ENCODE measurements around the gene GFAP.

The GFAP gene

DNA sequence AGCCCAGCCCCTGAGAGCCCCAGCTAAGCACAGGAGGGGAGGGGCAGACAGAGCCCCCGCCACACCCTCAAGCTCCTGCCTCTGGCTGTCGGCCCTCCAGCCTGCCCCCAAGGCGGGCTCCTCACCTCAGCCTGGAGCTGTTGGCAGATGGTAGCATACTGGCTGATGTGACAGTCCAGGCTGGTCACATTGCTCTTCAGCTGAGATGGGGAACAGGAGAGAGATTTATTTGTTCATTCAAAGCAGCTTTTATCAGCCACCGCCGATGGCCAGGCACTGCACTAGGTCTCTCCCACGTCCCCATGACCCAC, 17.4 kb upstream of the GFAP start:
- peaks cover 93% of the 10 kb centered on the region for H3K36me3 ChIP-seq
- DNase-seq, result no peak
- peaks cover 6% of the 10 kb centered on the region; the same call in 1 of the 2 replicates for H3K4me1 ChIP-seq
- H3K27me3 ChIP-seq, result no peaks in the 10 kb centered on the region
- H3K4me3 ChIP-seq (ENCODE audit: low read depth, low read length), result no peak overlapping the region
- no peaks in the 10 kb centered on the region for H3K9me3 ChIP-seq
- TF ChIP-seq, protein P1, sequence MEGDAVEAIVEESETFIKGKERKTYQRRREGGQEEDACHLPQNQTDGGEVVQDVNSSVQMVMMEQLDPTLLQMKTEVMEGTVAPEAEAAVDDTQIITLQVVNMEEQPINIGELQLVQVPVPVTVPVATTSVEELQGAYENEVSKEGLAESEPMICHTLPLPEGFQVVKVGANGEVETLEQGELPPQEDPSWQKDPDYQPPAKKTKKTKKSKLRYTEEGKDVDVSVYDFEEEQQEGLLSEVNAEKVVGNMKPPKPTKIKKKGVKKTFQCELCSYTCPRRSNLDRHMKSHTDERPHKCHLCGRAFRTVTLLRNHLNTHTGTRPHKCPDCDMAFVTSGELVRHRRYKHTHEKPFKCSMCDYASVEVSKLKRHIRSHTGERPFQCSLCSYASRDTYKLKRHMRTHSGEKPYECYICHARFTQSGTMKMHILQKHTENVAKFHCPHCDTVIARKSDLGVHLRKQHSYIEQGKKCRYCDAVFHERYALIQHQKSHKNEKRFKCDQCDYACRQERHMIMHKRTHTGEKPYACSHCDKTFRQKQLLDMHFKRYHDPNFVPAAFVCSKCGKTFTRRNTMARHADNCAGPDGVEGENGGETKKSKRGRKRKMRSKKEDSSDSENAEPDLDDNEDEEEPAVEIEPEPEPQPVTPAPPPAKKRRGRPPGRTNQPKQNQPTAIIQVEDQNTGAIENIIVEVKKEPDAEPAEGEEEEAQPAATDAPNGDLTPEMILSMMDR (IDR thresholded peaks at IDR 0.05; ENCODE audit: low read depth, low read length), result no peak

GRCh38 chr17:44932096-44932786, 16.9 kb upstream of the GFAP start:
- TF ChIP-seq, protein P1 (IDR thresholded peaks at IDR 0.05; ENCODE audit: low read depth, low read length), result no peak
- no peak overlapping the region for H3K4me3 ChIP-seq (ENCODE audit: low read depth, low read length)
- H3K27me3 ChIP-seq, result no peaks in the 10 kb centered on the region
- H3K4me1 ChIP-seq, result peaks cover 6% of the 10 kb centered on the region; the same call in 1 of the 2 replicates
- peaks cover 93% of the 10 kb centered on the region for H3K36me3 ChIP-seq
- no peak for DNase-seq
- H3K9me3 ChIP-seq, result no peaks in the 10 kb centered on the region

DNA sequence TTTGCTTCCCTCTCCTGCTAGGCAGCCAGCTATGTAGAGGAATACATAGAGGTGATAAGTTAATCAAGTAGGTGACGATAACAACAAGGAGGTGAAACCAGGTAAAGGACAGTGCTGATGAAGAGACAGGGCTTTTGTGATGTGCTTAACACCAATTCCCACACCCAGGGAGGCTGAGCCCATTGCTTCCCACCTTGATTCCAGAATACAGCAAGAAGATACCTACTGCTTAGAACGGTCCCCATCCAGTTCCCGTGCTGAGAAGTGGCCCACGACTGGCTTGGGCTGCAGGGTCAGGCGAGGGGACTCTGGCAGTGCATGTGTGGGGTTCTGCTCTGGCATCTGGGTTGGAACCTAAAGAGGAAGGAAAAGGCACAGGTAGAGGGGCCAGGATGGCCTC, 16.1 kb upstream of the GFAP start:
- TF ChIP-seq, protein P1 (IDR thresholded peaks at IDR 0.05; ENCODE audit: low read depth, low read length), result no peak

GRCh38 chr17:44930667-44931066, 15.4 kb upstream of the GFAP start:
- DNase-seq, result peak; percentile 33
- TF ChIP-seq, protein P1 (IDR thresholded peaks at IDR 0.05; ENCODE audit: low read depth, low read length), result no peak
- Histone ChIP-seq H3K4me1 (peaks cover 6% of the 10 kb centered on the region; the same call in 1 of the 2 replicates), H3K36me3 (peaks cover 98% of the 10 kb centered on the region), H3K9me3 (no peaks in the 10 kb centered on the region), H3K4me3 (ENCODE audit: low read depth, low read length) (no peak overlapping the region), H3K27me3 (no peaks in the 10 kb centered on the region)

More for the DNA sequence above, 16.1 kb upstream of the GFAP start:
- Histone ChIP-seq H3K4me1 (peaks cover 6% of the 10 kb centered on the region; the same call in 1 of the 2 replicates), H3K36me3 (peaks cover 97% of the 10 kb centered on the region), H3K9me3 (no peaks in the 10 kb centered on the region), H3K27me3 (no peaks in the 10 kb centered on the region), H3K4me3 (ENCODE audit: low read depth, low read length) (no peak overlapping the region)
- no peak for DNase-seq

- Histone ChIP-seq H3K36me3 (peaks cover 85% of the 10 kb centered on the region), H3K4me3 (ENCODE audit: low read depth, low read length) (no peak overlapping the region), H3K27me3 (no peaks in the 10 kb centered on the region), H3K4me1 (peaks cover 7% of the 10 kb centered on the region), H3K9me3 (no peaks in the 10 kb centered on the region)
- DNase-seq, result no peak
- TF ChIP-seq, protein P1 (IDR thresholded peaks at IDR 0.05; ENCODE audit: low read depth, low read length), result no peak
Measured at GRCh38 chr17:44928950-44929720, 13.8 kb upstream of the GFAP start.

- no peak for DNase-seq
- TF ChIP-seq, protein P1 (IDR thresholded peaks at IDR 0.05; ENCODE audit: low read depth, low read length), result no peak
- Histone ChIP-seq H3K27me3 (no peaks in the 10 kb centered on the region), H3K4me1 (peaks cover 17% of the 10 kb centered on the region), H3K36me3 (peaks cover 77% of the 10 kb centered on the region), H3K9me3 (no peaks in the 10 kb centered on the region), H3K4me3 (ENCODE audit: low read depth, low read length) (no peak overlapping the region)
Measured at GRCh38 chr17:44928136-44928535, 12.8 kb upstream of the GFAP start.
